H1 (cell line): ENCODE measurements around the gene COL26A1. TPM values are rescaled to one million over a fixed set of nuclear protein-coding genes. Genes with fewer than 3 reads are reported as not detected.
A peak's percentile ranks its signal among the peaks of the same experiment; 100 is the strongest.

Experiments
- CTCF ChIA-PET: fragments of 300-600 bp; sonication (Branson Sonifier 250); formaldehyde crosslinking; loops from one replicate; lab custom pipeline; 2021; ENCODE audit not compliant: partially characterized antibody; lab: Charles Lee
- POLR2A ChIA-PET: fragments of 300-600 bp; sonication (Branson Sonifier 250); formaldehyde crosslinking; loops from one replicate; lab custom pipeline; 2021; ENCODE audit warnings: inconsistent platforms; ENCODE audit not compliant: partially characterized antibody; lab: Charles Lee
- DNase-seq, 2 experiments: peaks; one replicate each; pipeline versions ENCODE4 v3.0.0 to v3.0.0-alpha.2; 2010 to 2022; ENCODE audit warnings: low spot score in 2 of 2, low read depth in 1 of 2, mixed read lengths in 1 of 2
- FAIRE-seq: peaks from 2 replicates; lab custom pipeline; 2011; peaks lifted over from hg19 to GRCh38; lab: Jason Lieb, UNC
- H2AFZ ChIP-seq: 2 replicates; pipeline ENCODE4 v1.8.1; 2012; ENCODE audit warnings: low read length, inconsistent platforms
- H2AK5ac ChIP-seq: 2 replicates; pipeline ENCODE4 v1.6.1; 2013; ENCODE audit warnings: low read depth, low read length
- H2BK120ac ChIP-seq: replicated peaks from 2 replicates; pipeline ENCODE3; 2013; ENCODE audit warnings: low read depth, low read length, inconsistent platforms
- H2BK12ac ChIP-seq: 2 replicates; pipeline ENCODE4 v1.6.1; 2013; ENCODE audit warnings: low read depth, low read length
- H2BK15ac ChIP-seq: 2 replicates; pipeline ENCODE4 v1.6.1; 2013; ENCODE audit warnings: low read length
- H2BK20ac ChIP-seq: 2 replicates; pipeline ENCODE4 v1.6.1; 2013; ENCODE audit warnings: low read length
- H2BK5ac ChIP-seq: 2 replicates; pipeline ENCODE4 v1.6.1; 2013; ENCODE audit warnings: low read depth, low read length
- H3K14ac ChIP-seq: 2 replicates; pipeline ENCODE4 v1.6.1; 2013; ENCODE audit warnings: inconsistent platforms; ENCODE audit not compliant: insufficient read length
- H3K18ac ChIP-seq: 2 replicates; pipeline ENCODE4 v1.6.1; 2013; ENCODE audit warnings: low read length; ENCODE audit errors: extremely low read depth
- H3K23ac ChIP-seq: 2 replicates; pipeline ENCODE4 v1.6.1; 2013; ENCODE audit warnings: inconsistent platforms; ENCODE audit not compliant: insufficient read length
- H3K23me2 ChIP-seq: 2 replicates; pipeline ENCODE4 v1.6.1; 2013; ENCODE audit warnings: low read depth, low read length
- H3K27ac ChIP-seq: 2 replicates; pipeline ENCODE4 v1.6.1; 2011; ENCODE audit warnings: low read depth, low read length, inconsistent platforms
- H3K27me3 ChIP-seq, 4 experiments: replicated peaks in 1 of 4; 1 replicate in 1 of 4; 2 replicates in 3 of 4; pipeline versions ENCODE4 v1.6.1 to v1.8.1; 2011 to 2013; ENCODE audit warnings: low read length in 3 of 4, mild to moderate bottlenecking in 3 of 4, inconsistent platforms in 2 of 4, mixed read lengths in 2 of 4, moderate library complexity in 1 of 4; ENCODE audit not compliant: control insufficient read depth in 3 of 4, insufficient read depth in 3 of 4; ENCODE audit errors: extremely low read depth in 1 of 4
- H3K36me3 ChIP-seq, 4 experiments: 2 replicates each; pipeline versions ENCODE4 v1.6.1 to v1.8.1; 2011 to 2013; ENCODE audit warnings: mild to moderate bottlenecking in 4 of 4, low read length in 3 of 4, moderate library complexity in 2 of 4, control low read depth in 1 of 4, inconsistent platforms in 1 of 4; ENCODE audit not compliant: insufficient read depth in 4 of 4, control insufficient read depth in 2 of 4
- H3K4ac ChIP-seq: replicated peaks from 2 replicates; pipeline ENCODE3; 2013; ENCODE audit warnings: low read length, low read depth, mixed read lengths, inconsistent platforms; ENCODE audit not compliant: insufficient read length
- H3K4me1 ChIP-seq, 4 experiments: replicated peaks in 1 of 4; 1 replicate in 1 of 4; 2 replicates in 3 of 4; pipeline versions ENCODE4 v1.6.1 to v1.8.1; 2011 to 2013; ENCODE audit warnings: low read length in 3 of 4, inconsistent platforms in 2 of 4, mixed read lengths in 1 of 4; ENCODE audit not compliant: insufficient read depth in 4 of 4, control insufficient read depth in 3 of 4
- H3K4me2 ChIP-seq, 2 experiments: 2 replicates each; pipeline versions ENCODE4 v1.6.1 to v1.8.1; 2011 to 2013; ENCODE audit warnings: low read depth in 2 of 2, low read length in 2 of 2, control low read depth in 1 of 2, inconsistent platforms in 1 of 2, mild to moderate bottlenecking in 1 of 2; ENCODE audit not compliant: insufficient read depth in 1 of 2
- H3K4me3 ChIP-seq, 4 experiments: fragments of 200-600, 300-600 bp in 1 of 4; sonication (generic), shearing (Covaris generic), sonication (Bioruptor Twin) in 1 of 4; 2 replicates each; pipeline versions ENCODE4 v1.5.1 to v1.8.1; 2011 to 2016; ENCODE audit warnings: low read length in 4 of 4, low read depth in 3 of 4, control low read depth in 2 of 4, inconsistent platforms in 2 of 4, mild to moderate bottlenecking in 2 of 4, mixed read lengths in 1 of 4, moderate library complexity in 1 of 4; ENCODE audit not compliant: insufficient read depth in 2 of 4; ENCODE audit errors: extremely low read depth in 1 of 4
- H3K56ac ChIP-seq: replicated peaks from 2 replicates; pipeline ENCODE3; 2013; ENCODE audit warnings: low read depth, mild to moderate bottlenecking, mixed read lengths, low read length, inconsistent platforms; ENCODE audit not compliant: insufficient read length
- H3K79me1 ChIP-seq: 2 replicates; pipeline ENCODE4 v1.6.1; 2013; ENCODE audit warnings: low read depth, low read length, control low read depth
- H3K79me2 ChIP-seq, 2 experiments: 2 replicates each; pipeline versions ENCODE4 v1.6.1 to v1.8.1; 2012 to 2013; ENCODE audit warnings: low read length in 2 of 2, mild to moderate bottlenecking in 2 of 2, inconsistent platforms in 1 of 2; ENCODE audit not compliant: insufficient read depth in 2 of 2, control insufficient read depth in 1 of 2
- H3K9ac ChIP-seq, 4 experiments: replicated peaks in 1 of 4; 1 replicate in 1 of 4; 2 replicates in 3 of 4; pipeline versions ENCODE4 v1.6.1 to v1.8.1; 2011 to 2013; ENCODE audit warnings: low read depth in 3 of 4, low read length in 3 of 4, control low read depth in 2 of 4, mild to moderate bottlenecking in 2 of 4, moderate library complexity in 2 of 4, inconsistent platforms in 1 of 4; ENCODE audit errors: extremely low read depth in 1 of 4
- H3K9me3 ChIP-seq, 2 experiments: 2 replicates each; pipeline versions ENCODE4 v1.6.1 to v1.8.1; 2012 to 2013; ENCODE audit warnings: mild to moderate bottlenecking in 2 of 2, moderate library complexity in 2 of 2, control low read depth in 1 of 2, inconsistent platforms in 1 of 2, low read depth in 1 of 2, low read length in 1 of 2, mixed read lengths in 1 of 2; ENCODE audit not compliant: insufficient read depth in 2 of 2
- H4K20me1 ChIP-seq, 2 experiments: replicated peaks in 1 of 2; 2 replicates each; pipeline versions ENCODE3 to v1.8.1; 2011 to 2013; ENCODE audit warnings: inconsistent platforms in 2 of 2, low read length in 2 of 2, mild to moderate bottlenecking in 1 of 2; ENCODE audit not compliant: insufficient read depth in 2 of 2, control insufficient read depth in 1 of 2
- H4K5ac ChIP-seq: 2 replicates; pipeline ENCODE4 v1.6.1; 2013; ENCODE audit warnings: low read length, low read depth, mixed read lengths, inconsistent platforms; ENCODE audit not compliant: insufficient read length
- H4K8ac ChIP-seq: 2 replicates; pipeline ENCODE4 v1.8.0; 2013; ENCODE audit warnings: mild to moderate bottlenecking, moderate library complexity, low read length, inconsistent platforms; ENCODE audit not compliant: insufficient read depth; ENCODE audit errors: extremely low read depth
- H4K91ac ChIP-seq: replicated peaks from 2 replicates; pipeline ENCODE3; 2013; ENCODE audit warnings: low read length, mixed read lengths, inconsistent platforms; ENCODE audit not compliant: insufficient read length
- SIN3A ChIP-seq, 2 experiments: IDR thresholded peaks in 1 of 2; conservative IDR thresholded peaks in 1 of 2; 2 replicates each; pipeline ENCODE4 v1.6.1; 2011 to 2012; ENCODE audit warnings: low read length in 2 of 2, improper control_type of control experiment in 1 of 2, low read depth in 1 of 2, mild to moderate bottlenecking in 1 of 2
- SRF ChIP-seq: IDR thresholded peaks from 2 replicates; pipeline ENCODE4 v1.6.1; 2011; ENCODE audit warnings: mild to moderate bottlenecking, low read depth, low read length, moderate library complexity
- WGBS, 2 experiments: shearing (Covaris generic) in 1 of 2; methylation state at CpG; one replicate each; pipeline versions ENCODE4 v1.1.6 to v1.1.7; 2013 to 2015; ENCODE audit warnings: low lambda C conversion rate in 2 of 2, mixed read lengths in 2 of 2, inconsistent platforms in 1 of 2, low coverage in 1 of 2, missing lambda C conversion rate in 1 of 2; ENCODE audit not compliant: insufficient replicate concordance in 2 of 2, insufficient coverage in 1 of 2, insufficient read length in 1 of 2; ENCODE audit errors: extremely low coverage in 1 of 2, missing lambda C conversion rate in 1 of 2; 5-methylcytosine and 5-hydroxymethylcytosine counted together
- polyA plus RNA-seq, 7 experiments: library from polyadenylated mRNA; depleted of rRNA in 3 of 7; stranded (reverse) in 5 of 7; unstranded in 2 of 7; fragments of >200 nt in 5 of 7; fragments of 200-250 nt in 2 of 7; gene quantifications; 1 replicate in 5 of 7; 2 replicates in 1 of 7; 4 replicates in 1 of 7; pipeline versions ENCODE4 v1.2.1 to v1.2.3, GENCODE V29; 2011 to 2013; ENCODE audit warnings: missing spikeins in 2 of 7, mixed read lengths in 2 of 7
- total RNA-seq: library from RNA; stranded (reverse); fragmentation: NEBNext Ultra II Directional; extraction: Animal tissue kit (Norgen Biotek cat#: 25700); gene quantifications from 2 replicates; pipeline ENCODE4 v1.2.1, GENCODE V29; 2021

COL26A1 gene
- total and polyA plus RNA-seq, 2 of the 8 experiments (the other 6 are each of a cell fraction or from before 2014, with no cell fraction given): 51.1 to 68.8 TPM

GRCh38 chr7:101411508-101411874 lies 48.8 kb downstream of the COL26A1 start:
- H4K5ac ChIP-seq: no peak overlapping the region
- peak overlapping the region; percentile 87 for H2AK5ac ChIP-seq
- peak overlapping the region; percentile 36 for H2BK120ac ChIP-seq
- H3K18ac ChIP-seq: peak overlapping the region; percentile 86; the same call in 1 of the 2 replicates
- peak overlapping the region; percentile 38; the same call in 1 of the 2 replicates for H4K8ac ChIP-seq
- H3K23me2 ChIP-seq: no peaks in the 10 kb centered on the region
- FAIRE-seq (no peak), DNase-seq (no peak)
- peak overlapping the region; percentile 73 for H2BK5ac ChIP-seq
- H4K91ac ChIP-seq: peak overlapping the region; percentile 69
- ChIA-PET POLR2A (interaction anchor here (0.7 to 3.5 kb wide), 13 partner anchors 10 to 118 kb away, joined by 3 to 18 read pairs (median 4); partner anchors contain the start of gene COL26A1), CTCF (interaction anchor here (0.6 to 32.6 kb wide), 34 partner anchors 8 to 170 kb away, joined by 3 to 728 read pairs (median 5); partner anchors contain the start of genes COL26A1 and IFT22)
- peaks cover 0 to 8% of the 10 kb centered on the region in 2 experiments for H4K20me1 ChIP-seq
- H3K4me1 ChIP-seq: peaks cover 4 to 9% (median 6%) of the 10 kb centered on the region in 4 experiments
- H3K27ac ChIP-seq: no peak overlapping the region
- TF ChIP-seq SRF: no peak
- TF ChIP-seq SIN3A (conservative IDR thresholded peaks at IDR 0.05 in 1 of 2, IDR thresholded peaks at IDR 0.05 in 1 of 2; ENCODE audit: low read depth in 1 of 2, low read length in 2 of 2): 0 out of 4 replicates have a peak, but pooled peaks of 1 of the 2 experiments have one; percentile 3
- H3K4ac ChIP-seq: peak overlapping the region; percentile 82
- no peak overlapping the region for H3K14ac ChIP-seq
- no peaks in the 10 kb centered on the region for H3K27me3 ChIP-seq
- 55% methylated on average over 4 of the region's 4 CpGs; no CpG with 5 or more reads in 1 of the 2 experiments for WGBS, 2 experiments
- H3K4me2 ChIP-seq: peak overlapping the region; percentile 13 to 35; a peak in 2 of 4 replicates
- peaks cover 7% of the 10 kb centered on the region for H3K79me1 ChIP-seq
- peak overlapping the region; percentile 95; the same call in 1 of the 2 replicates for H2BK15ac ChIP-seq
- no peak overlapping the region for H2BK20ac ChIP-seq
- H3K79me2 ChIP-seq: peaks cover 0 to 11% of the 10 kb centered on the region in 2 experiments; a peak in 2 of 4 replicates
- no peak overlapping the region for H3K4me3 ChIP-seq
- no peak overlapping the region for H3K9ac ChIP-seq
- H3K23ac ChIP-seq: no peak overlapping the region
- no peak overlapping the region for H2AFZ ChIP-seq
- H3K56ac ChIP-seq: no peak overlapping the region
- no peaks in the 10 kb centered on the region; a peak in 1 of 8 replicates for H3K36me3 ChIP-seq
- peak overlapping the region; percentile 98; the same call in 1 of the 2 replicates for H2BK12ac ChIP-seq
- H3K9me3 ChIP-seq: peaks cover 8 to 13% of the 10 kb centered on the region in 2 experiments; a peak in 1 of 4 replicates
